ENCODE results near the gene IRF4. TPM values are rescaled to one million over a fixed set of nuclear protein-coding genes. Genes with fewer than 3 reads are reported as not detected.

IRF4 gene
- total and polyA plus RNA-seq, 2 donors (not counting 1 experiment from before 2014, with no cell fraction given) = 75.7 to 142 TPM

DNA sequence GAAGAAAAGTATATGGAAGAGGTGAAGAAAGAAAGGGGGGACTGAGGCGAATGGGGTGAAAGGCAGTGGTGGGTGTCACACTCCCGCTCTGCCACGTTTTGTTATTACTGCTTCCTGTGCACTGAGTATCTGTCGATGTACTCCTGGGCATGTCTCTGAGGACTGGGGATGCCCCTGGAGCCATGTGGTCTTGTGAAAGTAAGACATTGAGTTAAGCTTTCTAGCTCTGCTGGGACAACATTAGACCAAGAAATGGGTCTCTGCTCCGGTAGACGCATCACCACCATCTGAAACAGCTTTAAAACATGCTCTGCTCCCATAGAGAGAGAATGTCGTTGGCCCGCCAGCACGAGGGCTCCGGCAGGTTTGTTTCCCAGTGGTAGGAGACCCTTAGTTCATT lies 40.0 kb downstream of the IRF4 start:
- POLR2A ChIA-PET = no interaction called here

DNA sequence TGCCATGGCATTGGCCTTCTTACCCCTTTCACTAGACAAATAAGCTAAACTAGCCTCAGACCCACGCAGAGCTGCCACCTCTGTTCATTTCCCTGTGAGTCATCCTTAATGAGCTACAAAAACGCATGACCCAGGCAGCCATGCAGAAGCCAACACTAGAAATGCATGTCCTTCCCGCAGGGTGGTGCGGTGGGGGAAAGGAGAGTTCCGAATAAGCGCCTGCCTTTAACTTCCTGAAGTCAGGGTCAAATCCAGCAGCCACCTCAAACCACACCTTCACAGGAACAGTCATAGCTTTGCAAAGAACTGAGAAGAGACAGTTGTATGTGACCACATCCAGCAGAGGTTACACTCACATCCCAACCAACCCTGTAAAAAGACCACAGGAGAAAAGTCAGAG lies 40.4 kb downstream of the IRF4 start:
- no peaks in the 10 kb centered on the region for H3K36me3 ChIP-seq (replicated peaks in 1 of 2; ENCODE audit: control extremely low read depth in 1 of 2, control insufficient read depth in 1 of 2, extremely low read depth in 1 of 2, insufficient read depth in 2 of 2, low read length in 1 of 2)
- no peak overlapping the region for H3K4me3 Mint-ChIP-seq
- no peaks in the 10 kb centered on the region for H4K20me1 ChIP-seq (ENCODE audit: control insufficient read depth, insufficient read depth, low read length, poor library complexity, severe bottlenecking)
- H3K9me3 Mint-ChIP-seq (ENCODE audit: insufficient read depth) = no peaks in the 10 kb centered on the region
- peaks cover 16 to 27% of the 10 kb centered on the region in 2 donors for H3K4me1 ChIP-seq (ENCODE audit: control insufficient read depth in 2 of 2, insufficient read depth in 2 of 2, low read length in 2 of 2)
- H3K4me1 Mint-ChIP-seq = peaks cover 22% of the 10 kb centered on the region
- ChIA-PET CTCF (no interaction called here), POLR2A (no interaction called here)
- TF ChIP-seq, protein P1, sequence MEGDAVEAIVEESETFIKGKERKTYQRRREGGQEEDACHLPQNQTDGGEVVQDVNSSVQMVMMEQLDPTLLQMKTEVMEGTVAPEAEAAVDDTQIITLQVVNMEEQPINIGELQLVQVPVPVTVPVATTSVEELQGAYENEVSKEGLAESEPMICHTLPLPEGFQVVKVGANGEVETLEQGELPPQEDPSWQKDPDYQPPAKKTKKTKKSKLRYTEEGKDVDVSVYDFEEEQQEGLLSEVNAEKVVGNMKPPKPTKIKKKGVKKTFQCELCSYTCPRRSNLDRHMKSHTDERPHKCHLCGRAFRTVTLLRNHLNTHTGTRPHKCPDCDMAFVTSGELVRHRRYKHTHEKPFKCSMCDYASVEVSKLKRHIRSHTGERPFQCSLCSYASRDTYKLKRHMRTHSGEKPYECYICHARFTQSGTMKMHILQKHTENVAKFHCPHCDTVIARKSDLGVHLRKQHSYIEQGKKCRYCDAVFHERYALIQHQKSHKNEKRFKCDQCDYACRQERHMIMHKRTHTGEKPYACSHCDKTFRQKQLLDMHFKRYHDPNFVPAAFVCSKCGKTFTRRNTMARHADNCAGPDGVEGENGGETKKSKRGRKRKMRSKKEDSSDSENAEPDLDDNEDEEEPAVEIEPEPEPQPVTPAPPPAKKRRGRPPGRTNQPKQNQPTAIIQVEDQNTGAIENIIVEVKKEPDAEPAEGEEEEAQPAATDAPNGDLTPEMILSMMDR (IDR thresholded peaks at IDR 0.05) = no peak
- no peak for TF ChIP-seq EZH2 (IDR thresholded peaks at IDR 0.05; ENCODE audit: borderline replicate concordance, insufficient read depth, low read depth, low read length, poor library complexity, severe bottlenecking)
- no peak overlapping the region for H3K9ac ChIP-seq (ENCODE audit: low read length)
- H3K27ac ChIP-seq (ENCODE audit: low read length in 2 of 2) = no peak overlapping the region
- H3K9me3 ChIP-seq (ENCODE audit: control extremely low read depth in 1 of 3, control insufficient read depth in 2 of 3, insufficient read depth in 1 of 3, low read length in 2 of 3) = peaks cover 0 to 16% (median 0%) of the 10 kb centered on the region in 3 donors
- intact Hi-C loops (cut with micrococcal nuclease) = no loop called here
- H3K27ac Mint-ChIP-seq = no peak overlapping the region
- DNase-seq (no peak), ATAC-seq (ENCODE audit: low read depth) (no peak)
- H3K4me3 ChIP-seq (ENCODE audit: control extremely low read depth in 1 of 5, extremely low read depth in 1 of 5, insufficient read depth in 1 of 5, low read depth in 2 of 5, low read length in 4 of 5) = no peak overlapping the region
- H3K4me2 ChIP-seq (replicated peaks; ENCODE audit: low read depth, low read length, poor library complexity, severe bottlenecking) = no peak overlapping the region
- no peaks in the 10 kb centered on the region for H3K27me3 Mint-ChIP-seq
- H2AFZ ChIP-seq (ENCODE audit: insufficient read depth, low read depth, low read length, poor library complexity, severe bottlenecking) = no peak overlapping the region
- WGBS (ENCODE audit: insufficient coverage) = 39% methylated on average over 2 of the region's 6 CpGs
- H3K27me3 ChIP-seq (replicated peaks in 1 of 4; ENCODE audit: control extremely low read depth in 1 of 4, control insufficient read depth in 3 of 4, insufficient read depth in 4 of 4, low read length in 3 of 4) = no peaks in the 10 kb centered on the region
- H3K79me2 ChIP-seq (ENCODE audit: control insufficient read depth, insufficient read depth, low read length) = no peaks in the 10 kb centered on the region

More for the DNA sequence above, 40.0 kb downstream of the IRF4 start:
- Histone ChIP-seq H3K27ac (ENCODE audit: low read length in 2 of 2) (no peak overlapping the region), H3K36me3 (replicated peaks in 1 of 2; ENCODE audit: control extremely low read depth in 1 of 2, control insufficient read depth in 1 of 2, extremely low read depth in 1 of 2, insufficient read depth in 2 of 2, low read length in 1 of 2) (no peaks in the 10 kb centered on the region), H4K20me1 (ENCODE audit: control insufficient read depth, insufficient read depth, low read length, poor library complexity, severe bottlenecking) (no peaks in the 10 kb centered on the region), H3K27me3 (replicated peaks in 1 of 4; ENCODE audit: control extremely low read depth in 1 of 4, control insufficient read depth in 3 of 4, insufficient read depth in 4 of 4, low read length in 3 of 4) (no peaks in the 10 kb centered on the region), H3K9me3 (ENCODE audit: control extremely low read depth in 1 of 3, control insufficient read depth in 2 of 3, insufficient read depth in 1 of 3, low read length in 2 of 3) (peaks cover 0 to 16% (median 0%) of the 10 kb centered on the region in 3 donors), H3K9ac (ENCODE audit: low read length) (no peak overlapping the region), H3K4me3 (ENCODE audit: control extremely low read depth in 1 of 5, extremely low read depth in 1 of 5, insufficient read depth in 1 of 5, low read depth in 2 of 5, low read length in 4 of 5) (no peak overlapping the region), H2AFZ (ENCODE audit: insufficient read depth, low read depth, low read length, poor library complexity, severe bottlenecking) (no peak overlapping the region), H3K79me2 (ENCODE audit: control insufficient read depth, insufficient read depth, low read length) (no peaks in the 10 kb centered on the region), H3K4me1 (ENCODE audit: control insufficient read depth in 2 of 2, insufficient read depth in 2 of 2, low read length in 2 of 2) (peaks cover 16 to 27% of the 10 kb centered on the region in 2 donors), H3K4me2 (replicated peaks; ENCODE audit: low read depth, low read length, poor library complexity, severe bottlenecking) (no peak overlapping the region)
- Mint-ChIP-seq H3K4me3 (no peak overlapping the region), H3K27me3 (no peaks in the 10 kb centered on the region), H3K27ac (no peak overlapping the region), H3K4me1 (peaks cover 22% of the 10 kb centered on the region), H3K9me3 (ENCODE audit: insufficient read depth) (no peaks in the 10 kb centered on the region)
- 67% methylated on average over 6 of the region's 10 CpGs for WGBS (ENCODE audit: insufficient coverage)
- CTCF ChIA-PET = no interaction called here
- intact Hi-C loops (cut with micrococcal nuclease) = no loop called here
- DNase-seq = no peak
- no peak for ATAC-seq (ENCODE audit: low read depth)
- no peak for TF ChIP-seq EZH2 (IDR thresholded peaks at IDR 0.05; ENCODE audit: borderline replicate concordance, insufficient read depth, low read depth, low read length, poor library complexity, severe bottlenecking)
- TF ChIP-seq, protein P1 (IDR thresholded peaks at IDR 0.05) = no peak

Measured in B cell (primary cell).